Measurements from ENCODE around the gene ZFYVE1. TPM values are rescaled to one million over a fixed set of nuclear protein-coding genes. Genes with fewer than 3 reads are reported as not detected.
"Not testable (repeated sequence)": the region's sequence is repeated elsewhere in the genome, so short reads cannot be mapped to it uniquely, and the experiment has no call there.

Gene ZFYVE1
- polyA plus RNA-seq, 1 donor, result 15.9 TPM

- DNase-seq, result no peak
These were observed 69.7 kb downstream of the ZFYVE1 start for GRCh38 chr14:72957213-72957612.

DNA sequence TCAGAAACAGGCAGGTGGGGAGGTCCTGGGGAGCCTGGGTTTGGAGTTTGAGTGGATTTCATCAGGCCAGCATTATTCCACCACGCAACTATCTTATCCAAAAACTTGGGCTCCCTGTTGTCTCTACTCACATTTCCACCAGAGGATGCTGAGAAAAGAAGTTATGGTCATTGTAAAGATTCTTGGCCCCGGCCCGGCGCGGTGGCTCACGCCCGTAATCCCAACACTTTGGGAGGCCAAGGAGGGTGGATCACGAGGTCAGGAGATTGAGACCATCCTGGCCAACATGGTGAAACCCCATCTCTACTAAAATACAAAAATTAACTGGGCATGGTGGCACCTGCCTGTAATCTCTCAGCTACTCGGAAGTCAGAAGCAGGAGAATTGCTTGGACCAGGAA, 70.2 kb downstream of the ZFYVE1 start:
- DNase-seq, result not testable (repeated sequence)

DNA sequence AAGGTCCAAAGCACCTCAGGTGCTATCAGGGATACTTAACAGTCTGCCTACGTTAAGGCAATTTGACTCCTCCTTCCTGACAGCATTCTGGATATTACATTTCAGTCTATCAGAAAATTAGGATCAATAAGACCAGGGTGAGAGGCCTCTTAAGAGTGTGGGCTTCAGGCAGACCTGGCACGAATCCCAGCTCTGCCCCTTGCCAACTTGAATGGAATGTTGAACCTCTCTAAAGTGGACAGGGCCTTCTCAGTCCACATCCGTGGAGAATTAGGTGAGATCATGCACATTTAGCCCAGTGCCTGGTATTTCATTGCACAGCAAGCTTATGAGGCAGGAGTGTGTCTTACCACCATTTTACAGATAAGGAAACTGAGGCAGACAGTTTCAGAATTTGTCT, 74.7 kb downstream of the ZFYVE1 start:
- no peak for DNase-seq

GRCh38 chr14:72948481-72949138, 78.3 kb downstream of the ZFYVE1 start:
- DNase-seq, result peak; percentile 45

GRCh38 chr14:72947366-72948160, 79.3 kb downstream of the ZFYVE1 start:
- DNase-seq, result no peak

DNA sequence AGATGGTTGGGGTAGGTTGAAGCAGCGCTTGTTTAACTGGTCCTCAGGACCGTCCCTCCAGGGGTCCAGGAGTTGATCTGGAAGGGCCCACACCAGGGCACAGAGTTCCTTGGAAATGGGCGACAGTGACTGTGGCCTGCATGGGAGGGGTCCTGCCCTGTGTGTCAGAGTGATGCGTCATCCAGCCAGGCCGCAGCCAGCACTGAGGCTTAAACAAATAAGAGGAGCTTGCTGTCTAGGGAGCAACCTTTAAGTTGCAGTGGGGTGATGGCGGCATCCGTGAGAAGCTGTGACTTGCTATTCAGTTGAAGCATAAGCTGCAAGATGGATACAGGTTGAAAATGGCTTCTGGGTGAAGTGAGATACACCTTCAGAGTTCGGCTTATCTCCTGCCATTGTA, 80.4 kb downstream of the ZFYVE1 start:
- DNase-seq, result no peak

- DNase-seq, result no peak
These were observed 81.4 kb downstream of the ZFYVE1 start for GRCh38 chr14:72945356-72946027.

GRCh38 chr14:72943876-72944430, 83.0 kb downstream of the ZFYVE1 start:
- no peak for DNase-seq

DNA sequence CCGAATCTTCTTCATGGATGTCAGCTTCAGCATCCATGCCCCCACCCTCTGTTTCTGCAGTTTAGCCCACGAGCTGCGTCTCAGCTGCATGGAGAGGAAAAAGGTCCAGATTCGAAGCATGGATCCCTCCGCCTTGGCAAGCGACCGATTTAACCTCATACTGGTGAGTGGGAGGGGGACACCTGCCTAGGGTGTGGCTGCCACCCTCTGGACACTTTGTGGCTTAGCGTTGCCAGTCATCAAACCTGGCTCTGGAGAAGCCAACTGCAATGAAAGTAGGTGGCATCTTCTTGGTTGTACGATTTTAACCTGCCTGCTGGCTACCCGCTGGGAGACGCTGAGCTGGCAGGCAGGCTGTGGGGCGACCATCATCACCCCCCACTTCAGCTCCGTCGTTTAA, 84.0 kb downstream of the ZFYVE1 start:
- no peak for DNase-seq

- no peak for DNase-seq
These were observed 85.5 kb downstream of the ZFYVE1 start for GRCh38 chr14:72941286-72941985.

DNA sequence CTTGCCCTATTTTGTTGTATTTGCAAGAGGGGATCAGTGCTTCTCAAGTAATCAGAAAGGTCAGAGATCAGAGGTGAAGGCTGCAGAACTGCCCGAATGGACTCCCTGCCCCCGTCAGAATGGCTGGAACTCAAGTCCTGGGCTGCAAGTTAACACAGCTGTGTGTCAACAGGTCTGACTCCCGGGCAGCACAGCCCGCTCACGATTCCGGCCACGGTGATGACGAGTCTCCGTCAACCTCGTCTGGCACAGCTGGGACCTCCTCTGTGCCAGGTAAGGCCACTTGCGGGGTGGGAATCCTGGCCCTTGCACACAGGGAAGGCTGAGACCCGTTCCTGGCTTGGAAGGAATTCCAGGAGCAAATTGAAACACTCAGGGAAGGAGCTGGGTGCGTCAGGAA, 87.3 kb downstream of the ZFYVE1 start:
- peak; percentile 6 for DNase-seq

- no peak for DNase-seq
These were observed 94.0 kb downstream of the ZFYVE1 start for GRCh38 chr14:72932893-72933292.

DNA sequence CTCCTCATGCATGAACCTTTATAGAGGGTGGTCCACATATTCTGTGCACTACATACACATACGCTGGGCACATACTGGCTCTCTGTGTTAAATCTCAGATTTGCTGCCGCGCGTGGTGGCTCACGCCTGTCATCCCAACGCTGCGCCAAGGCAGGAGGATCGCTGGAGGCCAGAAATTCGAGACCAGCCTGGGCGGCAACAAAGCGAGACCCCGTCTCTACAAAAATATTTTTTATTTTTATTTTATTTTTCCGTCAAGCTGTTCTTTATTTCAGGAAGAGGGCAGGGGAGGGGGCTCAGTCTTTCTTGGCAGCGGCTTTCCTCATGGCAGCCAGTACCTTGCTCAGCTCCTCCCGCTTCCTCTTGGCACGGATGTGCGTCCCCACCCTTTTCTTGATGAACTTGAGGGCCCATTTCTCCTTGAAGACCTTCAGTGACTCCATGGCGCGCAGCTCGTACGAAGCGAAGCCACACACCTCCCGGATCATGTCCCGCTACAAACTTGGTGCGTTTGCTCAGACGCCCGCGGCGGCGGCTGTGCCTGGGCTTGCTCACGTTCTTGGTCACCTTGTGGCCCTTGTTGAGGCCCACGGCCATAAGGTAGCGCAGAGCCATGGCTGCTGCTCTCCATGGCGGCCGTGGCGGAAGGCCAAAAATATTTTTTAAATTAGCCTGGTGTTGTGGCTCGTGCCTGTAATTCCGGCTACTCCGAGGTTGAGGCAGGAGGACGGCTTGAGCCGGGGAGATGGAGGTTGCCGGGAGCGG, 97.4 kb downstream of the ZFYVE1 start:
- no peak for DNase-seq

DNA sequence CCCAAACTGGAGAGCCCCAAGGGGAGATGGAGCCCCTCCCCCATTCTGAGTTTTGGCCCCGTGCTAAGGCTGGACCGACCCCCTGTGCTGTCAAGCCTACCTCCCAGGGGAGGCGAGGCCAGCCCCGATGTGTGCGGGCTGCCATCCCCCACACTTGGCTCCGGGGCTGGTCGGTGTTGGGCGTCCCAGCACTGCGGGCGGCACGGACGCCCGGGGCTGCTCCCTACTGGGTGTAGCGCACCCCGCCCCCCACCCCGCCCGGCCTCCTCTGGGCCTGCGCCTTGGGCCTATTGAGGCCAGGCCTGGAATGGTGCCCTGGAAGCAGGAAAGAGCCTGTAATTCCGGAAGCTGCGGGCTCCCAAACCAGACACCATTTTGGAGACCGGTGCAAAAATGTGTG, 98.0 kb downstream of the ZFYVE1 start:
- DNase-seq, result no peak

GRCh38 chr14:72926292-72927028, 100.4 kb downstream of the ZFYVE1 start, which contains the start of gene DCAF4:
DCAF4 (plus strand) TSS chr14:72926464; CDS start chr14:72937979, 11,515 bp downstream.
- DNase-seq, result peak; percentile 96

DNA sequence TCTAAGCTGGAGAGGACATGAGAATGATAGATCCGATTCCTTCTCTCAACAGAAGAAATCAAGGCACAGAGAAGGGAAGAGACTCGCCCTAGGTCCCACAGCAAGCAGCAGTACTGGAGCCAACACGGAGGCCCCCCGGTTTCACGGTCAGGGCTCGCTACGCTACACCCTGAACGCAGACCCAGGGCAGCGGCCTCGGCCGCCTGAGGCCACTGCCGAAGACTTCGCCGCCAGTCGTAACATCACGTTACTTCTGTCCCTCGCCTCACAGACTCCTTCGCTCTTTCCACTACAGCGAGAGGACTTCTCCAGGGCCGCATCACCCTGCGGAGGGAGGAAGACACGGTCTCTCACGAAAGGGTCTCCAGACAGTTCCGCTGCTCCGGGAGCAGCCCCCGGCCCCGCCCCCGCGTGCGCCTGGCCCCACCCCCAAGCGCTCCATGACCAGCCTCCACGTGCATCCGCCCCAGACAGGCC, 101.1 kb downstream of the ZFYVE1 start:
- DNase-seq, result no peak

- peak; percentile 4 for DNase-seq
These were observed 101.6 kb downstream of the ZFYVE1 start for GRCh38 chr14:72925171-72925759.

DNA sequence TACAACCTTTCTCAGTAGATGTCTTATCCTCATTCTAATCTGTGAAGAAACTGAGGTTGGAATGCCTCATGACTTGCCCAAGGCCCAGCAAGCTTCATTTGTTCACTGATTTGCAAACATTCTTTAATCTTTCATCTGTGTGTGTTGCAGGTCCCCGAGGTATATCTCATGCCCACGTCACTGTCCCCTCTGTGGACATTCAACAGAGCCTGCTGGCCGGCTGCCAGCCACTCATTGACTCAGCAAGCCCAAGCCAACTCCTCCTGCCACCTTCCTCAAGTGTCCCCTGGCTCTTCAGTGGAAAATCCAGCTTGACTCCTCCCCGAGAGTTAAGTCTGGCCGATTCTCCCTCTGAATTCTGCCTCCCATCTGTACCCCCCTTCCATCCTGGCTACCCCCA, 102.6 kb downstream of the ZFYVE1 start:
- no peak for DNase-seq

- no peak for DNase-seq
These were observed 105.5 kb downstream of the ZFYVE1 start for GRCh38 chr14:72921396-72921795.

GRCh38 chr14:72920008-72920407, 106.9 kb downstream of the ZFYVE1 start:
- DNase-seq, result no peak

Measured in hindlimb muscle (tissue), 1 donor.